Transverse colon (tissue), 4 donors: Measurements from ENCODE around the gene PTPRD. TPM values are rescaled to one million over a fixed set of nuclear protein-coding genes. Genes with fewer than 3 reads are reported as not detected.
"Not testable (repeated sequence)": the region's sequence is repeated elsewhere in the genome, so short reads cannot be mapped to it uniquely, and the experiment has no call there.

Source experiments
- DNase-seq: peaks from one replicate; pipeline ENCODE4 v3.0.0-alpha.2; 2019
- H3K27ac ChIP-seq, 4 donors: fragments of 200-600 bp; sonication (generic); 2 replicates each; pipeline ENCODE4 v1.5.1; 2016 to 2018; ENCODE audit warnings: inconsistent platforms in 4 of 4
- H3K27me3 ChIP-seq: fragments of 200-600 bp; sonication (generic); 2 replicates; pipeline ENCODE4 v1.5.1; 2017; ENCODE audit warnings: inconsistent platforms
- H3K36me3 ChIP-seq, 4 donors: fragments of 200-600 bp; sonication (generic); 2 replicates each; pipeline ENCODE4 v1.5.1; 2017 to 2019; ENCODE audit warnings: inconsistent platforms in 4 of 4
- H3K4me1 ChIP-seq, 4 donors: fragments of 200-600 bp; sonication (generic); 2 replicates each; pipeline ENCODE4 v1.5.1; 2017 to 2020; ENCODE audit warnings: inconsistent platforms in 4 of 4
- H3K4me3 ChIP-seq, 4 donors: fragments of 200-600 bp; sonication (generic); 1 replicate in 1 of 4; 2 replicates in 3 of 4; pipeline versions ENCODE4 v1.5.1 to v1.6.1; 2017 to 2019; ENCODE audit warnings: inconsistent platforms in 4 of 4
- H3K9me3 ChIP-seq, 2 donors: fragments of 200-600 bp; sonication (generic); 2 replicates each; pipeline ENCODE4 v1.5.1; 2017 to 2019; ENCODE audit warnings: inconsistent platforms in 2 of 2
- EP300 ChIP-seq: sonication (generic); formaldehyde crosslinking; IDR thresholded peaks from one replicate; pipeline ENCODE4 v1.6.1; 2017; ENCODE audit warnings: antibody characterized with exemption, low read depth
- POLR2A ChIP-seq: fragments of 450-650 bp; IDR thresholded peaks from one replicate; pipeline ENCODE4 v1.6.1; 2016; ENCODE audit warnings: antibody characterized with exemption, mild to moderate bottlenecking, moderate library complexity
- POLR2AphosphoS5 ChIP-seq, 3 donors: sonication (generic); formaldehyde crosslinking; IDR thresholded peaks; one replicate each; pipeline ENCODE4 v1.6.1; 2016; ENCODE audit warnings: antibody characterized with exemption in 3 of 3
- WGBS, 2 donors: methylation state at CpG; one replicate each; pipeline ENCODE4 v1.1.5; 2018; ENCODE audit warnings: low coverage in 1 of 2; 5-methylcytosine and 5-hydroxymethylcytosine counted together
- in situ Hi-C, 4 donors: fragments of 200-750 bp; cut with MboI; loops; one replicate each; pipeline versions ENCODE4 v1.15.0 to v1.15.1; 2017; ENCODE audit warnings: low sequenced_read_pairs in 3 of 4, low pct_ligation_motif_present in 1 of 4, low pct_unique_long_range_greater_than_20kb in 1 of 4
- intact Hi-C: fragments of 100-400 bp; cut with DNase I; formaldehyde crosslinking; loops from one replicate; pipeline ENCODE4 v1.15.1; 2023; ENCODE audit warnings: low total_unique reads
- total RNA-seq, 4 donors: library from RNA; depleted of rRNA; stranded (reverse); fragments of >200 nt; gene quantifications; one replicate each; pipeline ENCODE4 v1.1.0, GENCODE V29; 2016
- TF ChIP-seq, protein P1 (sequence below), 5 experiments: fragments of 200-600 bp in 3 of 5; fragments of 450-650 bp in 2 of 5; sonication (generic) in 3 of 5; IDR thresholded peaks; 1 replicate in 2 of 5; 2 replicates in 3 of 5; pipeline ENCODE4 v1.5.1; 2016 to 2017; ENCODE audit warnings: antibody characterized with exemption in 5 of 5, inconsistent platforms in 3 of 5, mild to moderate bottlenecking in 2 of 5, moderate library complexity in 1 of 5

PTPRD gene
- total RNA-seq, 4 donors from 2014 or later, result 43.0 to 115 (median 79.1) TPM

DNA sequence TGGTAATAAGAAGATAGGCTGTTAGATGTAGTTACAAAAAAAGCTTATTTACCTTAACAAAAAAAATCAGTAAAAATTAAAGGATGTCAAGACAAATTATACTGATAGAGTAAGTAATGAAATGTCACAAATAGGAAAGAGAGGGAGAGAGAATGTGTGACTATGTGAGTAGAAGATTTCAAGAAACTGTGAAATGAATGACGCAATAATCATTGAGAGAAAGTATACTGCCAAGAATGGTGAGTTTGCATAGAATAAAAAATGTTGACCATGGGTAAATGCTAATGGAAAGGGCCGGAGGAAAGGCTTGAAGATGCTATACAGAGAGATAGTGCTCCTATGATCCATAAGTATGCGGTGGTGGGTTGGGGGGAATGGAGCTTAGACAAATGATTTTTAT lies 100.7 kb downstream of the PTPRD start:
- TF ChIP-seq POLR2AphosphoS5 (IDR thresholded peaks at IDR 0.05), result no peak
- TF ChIP-seq, protein P1, sequence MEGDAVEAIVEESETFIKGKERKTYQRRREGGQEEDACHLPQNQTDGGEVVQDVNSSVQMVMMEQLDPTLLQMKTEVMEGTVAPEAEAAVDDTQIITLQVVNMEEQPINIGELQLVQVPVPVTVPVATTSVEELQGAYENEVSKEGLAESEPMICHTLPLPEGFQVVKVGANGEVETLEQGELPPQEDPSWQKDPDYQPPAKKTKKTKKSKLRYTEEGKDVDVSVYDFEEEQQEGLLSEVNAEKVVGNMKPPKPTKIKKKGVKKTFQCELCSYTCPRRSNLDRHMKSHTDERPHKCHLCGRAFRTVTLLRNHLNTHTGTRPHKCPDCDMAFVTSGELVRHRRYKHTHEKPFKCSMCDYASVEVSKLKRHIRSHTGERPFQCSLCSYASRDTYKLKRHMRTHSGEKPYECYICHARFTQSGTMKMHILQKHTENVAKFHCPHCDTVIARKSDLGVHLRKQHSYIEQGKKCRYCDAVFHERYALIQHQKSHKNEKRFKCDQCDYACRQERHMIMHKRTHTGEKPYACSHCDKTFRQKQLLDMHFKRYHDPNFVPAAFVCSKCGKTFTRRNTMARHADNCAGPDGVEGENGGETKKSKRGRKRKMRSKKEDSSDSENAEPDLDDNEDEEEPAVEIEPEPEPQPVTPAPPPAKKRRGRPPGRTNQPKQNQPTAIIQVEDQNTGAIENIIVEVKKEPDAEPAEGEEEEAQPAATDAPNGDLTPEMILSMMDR (IDR thresholded peaks at IDR 0.05), result no peak
- no peak for TF ChIP-seq POLR2A
- TF ChIP-seq EP300, result no peak
- in situ Hi-C loops, result no loop called here
- intact Hi-C loops, result no loop called here

DNA sequence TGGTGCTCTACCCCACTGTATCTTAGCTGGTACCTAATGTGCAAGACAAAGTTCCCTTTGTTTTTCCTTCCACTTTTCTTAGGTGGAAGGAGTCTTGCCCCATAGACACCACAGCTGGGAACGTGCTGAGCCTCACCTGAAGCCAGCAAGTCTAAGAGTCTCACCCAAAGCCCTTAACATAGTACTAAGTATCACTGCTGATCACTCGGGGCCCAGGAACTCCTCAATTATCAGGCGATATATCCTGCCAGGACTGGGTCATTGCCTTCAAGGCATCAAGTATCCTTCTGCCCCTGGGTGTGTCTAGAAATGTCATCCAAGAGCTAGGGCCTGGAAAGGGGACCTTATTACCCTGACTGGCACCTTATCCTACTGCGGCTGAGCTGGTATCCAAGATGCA lies 123.9 kb downstream of the PTPRD start:
- in situ Hi-C loops, result loop anchor here in 1 of 4 donors (25.0 kb wide), 1 partner anchor 98 kb away; no protein-coding TSS in a partner anchor
- TF ChIP-seq POLR2A, result no peak
- no peak for TF ChIP-seq POLR2AphosphoS5 (IDR thresholded peaks at IDR 0.05)
- TF ChIP-seq EP300, result no peak
- TF ChIP-seq, protein P1 (IDR thresholded peaks at IDR 0.05), result no peak
- H3K4me3 ChIP-seq, result no peak overlapping the region
- no peak overlapping the region for H3K27ac ChIP-seq
- H3K27me3 ChIP-seq, result no peaks in the 10 kb centered on the region
- WGBS, 2 donors, result 58% methylated on average over 4 of the region's 4 CpGs; no CpG with 5 or more reads in 1 of the 2 donors
- intact Hi-C loops, result no loop called here
- no peaks in the 10 kb centered on the region for H3K4me1 ChIP-seq
- DNase-seq, result no peak
- H3K9me3 ChIP-seq, result no peaks in the 10 kb centered on the region
- no peaks in the 10 kb centered on the region for H3K36me3 ChIP-seq

More for the DNA sequence above, 100.7 kb downstream of the PTPRD start:
- no peak overlapping the region for H3K27ac ChIP-seq
- 81 to 82% methylated on average over 3 of the region's 3 CpGs for WGBS, 2 donors
- no peaks in the 10 kb centered on the region for H3K4me1 ChIP-seq
- H3K9me3 ChIP-seq, result peaks cover 2 to 5% of the 10 kb centered on the region in 2 donors
- no peak overlapping the region for H3K4me3 ChIP-seq
- no peaks in the 10 kb centered on the region for H3K27me3 ChIP-seq
- no peaks in the 10 kb centered on the region for H3K36me3 ChIP-seq
- DNase-seq, result no peak

DNA sequence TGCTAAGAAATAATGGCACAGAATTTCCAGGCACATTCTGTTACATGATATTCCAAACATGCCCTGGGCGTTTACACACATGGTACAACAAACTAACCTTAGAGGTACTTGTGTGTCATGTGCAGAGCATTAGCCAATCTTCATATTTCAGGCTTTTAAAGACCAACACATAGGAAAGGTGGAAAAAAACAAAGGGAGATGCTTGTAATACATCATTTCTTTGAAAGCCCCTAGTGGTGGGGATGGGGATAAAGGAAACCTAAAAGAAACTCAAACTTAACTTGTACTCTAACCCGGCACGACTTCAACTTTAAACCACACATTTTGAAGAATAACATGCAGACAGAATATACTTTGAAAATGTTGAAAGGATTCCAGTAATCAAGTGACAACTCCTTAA lies 133.6 kb downstream of the PTPRD start:
- no peak for DNase-seq
- Histone ChIP-seq H3K27me3 (no peaks in the 10 kb centered on the region), H3K4me1 (no peaks in the 10 kb centered on the region), H3K27ac (no peak overlapping the region), H3K9me3 (peaks cover 0 to 3% of the 10 kb centered on the region in 2 donors), H3K4me3 (no peak overlapping the region), H3K36me3 (no peaks in the 10 kb centered on the region)
- intact Hi-C loops, result no loop called here
- 41 to 50% methylated on average over 3 of the region's 3 CpGs for WGBS, 2 donors
- in situ Hi-C loops, result loop anchor here in 1 of 4 donors (25.0 kb wide), 1 partner anchor 108 kb away; no protein-coding TSS in a partner anchor
- no peak for TF ChIP-seq POLR2A
- no peak for TF ChIP-seq POLR2AphosphoS5 (IDR thresholded peaks at IDR 0.05)
- TF ChIP-seq EP300, result no peak
- TF ChIP-seq, protein P1 (IDR thresholded peaks at IDR 0.05), result no peak

DNA sequence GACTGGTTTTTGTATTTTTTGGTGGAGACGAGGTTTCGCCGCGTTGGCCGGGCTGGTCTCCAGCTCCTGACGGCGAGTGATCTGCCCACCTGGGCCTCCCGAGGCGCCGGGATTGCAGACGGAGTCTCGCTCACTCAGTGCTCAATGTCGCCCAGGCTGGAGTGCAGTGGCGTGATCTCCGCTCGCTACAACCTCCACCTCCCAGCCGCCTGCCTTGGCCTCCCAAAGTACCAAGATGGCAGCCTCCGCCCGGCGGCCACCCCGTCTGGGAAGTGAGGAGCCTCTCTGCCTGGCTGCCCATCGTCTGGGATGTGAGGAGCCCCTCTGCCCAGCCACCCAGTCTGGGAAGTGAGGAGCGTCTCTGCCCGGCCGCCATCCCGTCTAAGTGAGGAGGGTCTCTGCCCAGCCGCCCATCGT lies 163.6 kb downstream of the PTPRD start:
- H3K4me3 ChIP-seq, DNase-seq, H3K27ac ChIP-seq, H3K27me3 ChIP-seq, intact Hi-C loops, H3K36me3 ChIP-seq, H3K9me3 ChIP-seq, H3K4me1 ChIP-seq: not testable (repeated sequence)
- WGBS, 2 donors, result 97% methylated on average over 26 of the region's 28 CpGs; no CpG with 5 or more reads in 1 of the 2 donors
- in situ Hi-C loops, result loop anchor here in 1 of 4 donors (25.0 kb wide), 1 partner anchor 88 kb away; no protein-coding TSS in a partner anchor

DNA sequence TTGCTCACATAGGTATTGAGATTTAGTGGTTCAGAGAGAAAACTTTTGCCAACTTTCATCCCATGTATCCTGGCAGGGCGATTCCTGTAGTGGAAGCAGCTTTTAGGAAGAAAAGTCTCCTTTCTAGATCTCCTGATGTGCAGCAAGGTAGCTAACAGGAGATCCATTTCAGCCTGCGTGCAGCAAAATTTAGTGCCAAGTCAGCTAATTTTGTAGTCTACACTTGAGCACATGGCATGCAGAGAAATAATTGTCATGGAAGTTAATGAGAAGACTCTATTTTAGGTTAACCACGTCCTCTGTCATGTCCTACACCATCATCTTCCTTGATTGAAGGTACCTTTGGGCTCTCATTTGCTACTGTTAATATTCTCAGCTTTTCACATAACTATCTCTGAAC lies 165.8 kb downstream of the PTPRD start:
- Histone ChIP-seq H3K27me3 (no peaks in the 10 kb centered on the region), H3K4me1 (no peaks in the 10 kb centered on the region), H3K4me3 (no peak overlapping the region), H3K9me3 (no peaks in the 10 kb centered on the region), H3K27ac (no peak overlapping the region), H3K36me3 (no peaks in the 10 kb centered on the region)
- intact Hi-C loops, result no loop called here
- DNase-seq, result no peak
- in situ Hi-C loops, result loop anchor here in 1 of 4 donors (25.0 kb wide), 1 partner anchor 90 kb away; no protein-coding TSS in a partner anchor
- TF ChIP-seq POLR2A (no peak), POLR2AphosphoS5 (IDR thresholded peaks at IDR 0.05) (no peak), EP300 (no peak)
- TF ChIP-seq, protein P1 (IDR thresholded peaks at IDR 0.05), result no peak
- WGBS, 2 donors, result 62 to 100% methylated on average over 1 to 3 of the region's 3 CpGs
